COLO668 (cell line): ENCODE results near the gene DAZAP2.
"Not testable (repeated sequence)": the region's sequence is repeated elsewhere in the genome, so short reads cannot be mapped to it uniquely, and the experiment has no call there.

Source experiments
- DNase-seq: peaks from one replicate; lab custom pipeline; 2025; ENCODE audit not compliant: unreplicated experiment; lab: John Stamatoyannopoulos, UW

Gene DAZAP2

GRCh38 chr12:51246254-51246853 lies 7.7 kb downstream of the DAZAP2 start:
- DNase-seq = no peak

- DNase-seq = peak; percentile 1
These were observed 9.0 kb downstream of the DAZAP2 start for GRCh38 chr12:51247523-51248206.

- DNase-seq = no peak
These were observed 14.7 kb downstream of the DAZAP2 start for GRCh38 chr12:51253276-51253675.

- DNase-seq = no peak
These were observed 15.9 kb downstream of the DAZAP2 start for GRCh38 chr12:51254536-51254935.

GRCh38 chr12:51259600-51259999 lies 21.0 kb downstream of the DAZAP2 start:
- not testable (repeated sequence) for DNase-seq

- DNase-seq = peak; percentile 18
These were observed 24.1 kb downstream of the DAZAP2 start for GRCh38 chr12:51262758-51263177.

GRCh38 chr12:51263341-51263740 lies 24.7 kb downstream of the DAZAP2 start:
- DNase-seq = no peak

GRCh38 chr12:51264297-51264696 lies 25.7 kb downstream of the DAZAP2 start:
- no peak for DNase-seq

- DNase-seq = no peak
These were observed 26.4 kb downstream of the DAZAP2 start for GRCh38 chr12:51265024-51265423.

- peak; percentile 32 for DNase-seq
These were observed 30.8 kb downstream of the DAZAP2 start for GRCh38 chr12:51269174-51270066.

- peak; percentile 60 for DNase-seq
These were observed 31.7 kb downstream of the DAZAP2 start, which contains the start of gene SMAGP for GRCh38 chr12:51270067-51270950. SMAGP (minus strand) TSS chr12:51270415; CDS start chr12:51269278, 1,137 bp downstream.

GRCh38 chr12:51270951-51271518 lies 32.4 kb downstream of the DAZAP2 start:
- DNase-seq = no peak

GRCh38 chr12:51272810-51273209 lies 34.2 kb downstream of the DAZAP2 start:
- DNase-seq = not testable (repeated sequence)

GRCh38 chr12:51275088-51275487 lies 36.5 kb downstream of the DAZAP2 start:
- no peak for DNase-seq

- DNase-seq = no peak
These were observed 42.7 kb downstream of the DAZAP2 start for GRCh38 chr12:51281202-51281924.

- DNase-seq = no peak
These were observed 47.2 kb downstream of the DAZAP2 start for GRCh38 chr12:51285843-51286242.

- DNase-seq = not testable (repeated sequence)
These were observed 53.2 kb downstream of the DAZAP2 start for GRCh38 chr12:51291603-51292513.
